ENCODE results near the gene DENND4C. TPM values are rescaled to one million over a fixed set of nuclear protein-coding genes. Genes with fewer than 3 reads are reported as not detected.
"Not testable (repeated sequence)": the region's sequence is repeated elsewhere in the genome, so short reads cannot be mapped to it uniquely, and the experiment has no call there.

DENND4C gene
- polyA plus RNA-seq, 1 donor, result 43.9 TPM

DNA sequence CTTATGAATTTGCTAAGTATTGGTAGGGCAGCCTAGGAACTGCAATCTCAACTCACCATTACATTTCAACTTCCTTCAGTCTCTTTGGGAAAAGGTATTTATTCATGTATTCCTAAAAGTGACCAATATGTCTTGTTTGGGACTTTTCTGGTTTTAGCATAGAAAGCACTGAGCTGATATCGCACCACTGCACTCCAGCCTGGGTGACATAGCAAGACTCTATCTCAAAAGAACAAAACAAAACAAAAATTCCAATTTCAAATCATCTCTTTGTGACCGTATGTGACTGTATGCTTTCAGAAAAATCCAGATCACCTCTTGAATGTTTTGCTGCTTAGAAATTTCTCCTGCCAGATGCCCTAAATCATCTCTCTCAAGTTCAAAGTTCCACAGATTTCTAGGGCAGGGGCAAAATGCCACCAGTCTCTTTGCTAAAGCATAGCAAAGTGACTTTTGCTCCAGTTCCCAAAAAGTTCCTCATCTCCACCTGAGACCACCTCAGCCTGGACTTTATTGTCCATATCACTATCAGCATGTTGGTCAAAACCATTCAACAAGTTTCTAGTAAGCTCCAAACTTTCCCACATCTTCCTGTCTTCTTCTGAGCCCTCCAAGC, 37.0 kb upstream of the DENND4C start:
- H3K27me3 ChIP-seq (ENCODE audit: control insufficient read depth, insufficient read depth, low read length); H3K9me3 ChIP-seq (ENCODE audit: control insufficient read depth, low read depth, low read length); H3K4me3 ChIP-seq (ENCODE audit: low read length); H3K36me3 ChIP-seq (ENCODE audit: control insufficient read depth, insufficient read depth, low read length); DNase-seq; H3K27ac ChIP-seq (ENCODE audit: low read length): not testable (repeated sequence)
- no CpG with 5 or more reads among the region's 2 CpGs for WGBS (ENCODE audit: insufficient coverage, low lambda C conversion rate)
- H3K4me1 ChIP-seq (ENCODE audit: control insufficient read depth, insufficient read depth, low read length), result peaks cover 22% of the 10 kb centered on the region

DNA sequence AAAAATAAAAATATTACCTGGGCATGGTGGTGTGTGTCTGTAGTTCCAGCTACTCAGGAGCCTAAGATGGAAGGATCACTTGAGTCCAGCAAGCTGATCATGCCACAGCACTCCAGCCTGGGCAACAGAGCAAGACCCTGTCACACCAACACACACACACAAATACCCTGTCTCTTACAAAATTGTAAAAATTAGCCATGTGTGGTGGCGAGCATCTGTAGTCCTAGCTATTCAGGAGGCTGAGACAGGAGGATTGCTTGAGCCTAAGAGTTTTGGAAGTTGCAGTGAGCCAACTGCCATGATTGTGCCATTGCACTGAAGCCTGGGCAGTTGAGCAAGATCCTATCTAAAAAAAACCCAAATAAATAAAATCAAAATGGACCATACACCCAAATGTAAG, 32.1 kb upstream of the DENND4C start:
- no peaks in the 10 kb centered on the region for H3K27me3 ChIP-seq (ENCODE audit: control insufficient read depth, insufficient read depth, low read length)
- peaks cover 34% of the 10 kb centered on the region for H3K4me1 ChIP-seq (ENCODE audit: control insufficient read depth, insufficient read depth, low read length)
- no peaks in the 10 kb centered on the region for H3K36me3 ChIP-seq (ENCODE audit: control insufficient read depth, insufficient read depth, low read length)
- H3K4me3 ChIP-seq (ENCODE audit: low read length), result no peak overlapping the region
- no peak for DNase-seq
- WGBS (ENCODE audit: insufficient coverage, low lambda C conversion rate), result no CpG with 5 or more reads among the region's 1 CpG
- H3K9me3 ChIP-seq (ENCODE audit: control insufficient read depth, low read depth, low read length), result no peaks in the 10 kb centered on the region
- no peak overlapping the region for H3K27ac ChIP-seq (ENCODE audit: low read length)

DNA sequence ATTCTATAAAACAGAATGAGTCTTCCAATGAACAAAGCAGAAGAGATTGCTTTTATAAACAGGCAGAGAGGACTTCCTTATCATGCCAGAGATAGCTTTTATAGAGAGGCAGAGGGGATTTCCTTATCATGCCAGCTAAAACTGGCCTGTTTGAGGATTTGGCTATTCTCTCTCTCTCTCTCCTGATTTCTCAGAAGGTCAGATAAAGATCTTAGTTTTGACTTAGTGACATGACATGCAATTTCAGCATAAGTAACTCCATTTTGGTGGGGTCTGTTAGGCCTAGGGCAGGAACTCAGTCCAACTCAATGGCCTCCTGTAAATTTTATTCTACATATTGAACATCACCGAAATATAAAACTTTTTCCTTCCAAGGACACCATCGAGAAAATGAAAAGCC, 31.5 kb upstream of the DENND4C start:
- no peak overlapping the region for H3K27ac ChIP-seq (ENCODE audit: low read length)

DNA sequence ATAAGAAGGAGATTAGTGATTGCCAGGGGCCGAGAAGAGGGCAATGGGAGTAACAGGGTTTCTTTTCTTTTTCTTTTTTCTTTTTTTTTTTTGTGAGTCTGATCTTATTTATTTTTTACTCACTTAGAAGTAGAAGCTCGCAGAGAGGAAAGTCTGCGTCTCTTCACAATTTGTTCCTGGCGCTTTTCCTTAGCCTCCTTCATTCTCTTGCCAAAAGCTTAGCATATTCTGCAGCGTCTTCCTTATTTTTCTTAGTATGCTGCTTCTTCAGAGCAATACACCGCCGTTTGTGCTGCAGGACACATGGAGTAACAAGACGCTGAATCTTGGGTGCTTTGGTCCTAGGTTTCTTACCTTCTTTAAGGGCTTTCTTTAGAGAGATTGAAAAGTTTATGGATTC, 30.3 kb upstream of the DENND4C start:
- Histone ChIP-seq H3K4me1 (ENCODE audit: control insufficient read depth, insufficient read depth, low read length) (peaks cover 23% of the 10 kb centered on the region), H3K9me3 (ENCODE audit: control insufficient read depth, low read depth, low read length) (no peaks in the 10 kb centered on the region), H3K27ac (ENCODE audit: low read length) (no peak overlapping the region), H3K4me3 (ENCODE audit: low read length) (no peak overlapping the region), H3K36me3 (ENCODE audit: control insufficient read depth, insufficient read depth, low read length) (no peaks in the 10 kb centered on the region), H3K27me3 (ENCODE audit: control insufficient read depth, insufficient read depth, low read length) (no peaks in the 10 kb centered on the region)
- 100% methylated on average over 3 of the region's 8 CpGs for WGBS (ENCODE audit: insufficient coverage, low lambda C conversion rate)
- no peak for DNase-seq

More for the DNA sequence above, 31.5 kb upstream of the DENND4C start:
- WGBS (ENCODE audit: insufficient coverage, low lambda C conversion rate), result no CpG with 5 or more reads among the region's 2 CpGs
- Histone ChIP-seq H3K27me3 (ENCODE audit: control insufficient read depth, insufficient read depth, low read length) (no peaks in the 10 kb centered on the region), H3K4me1 (ENCODE audit: control insufficient read depth, insufficient read depth, low read length) (peaks cover 30% of the 10 kb centered on the region), H3K9me3 (ENCODE audit: control insufficient read depth, low read depth, low read length) (no peaks in the 10 kb centered on the region), H3K36me3 (ENCODE audit: control insufficient read depth, insufficient read depth, low read length) (no peaks in the 10 kb centered on the region), H3K4me3 (ENCODE audit: low read length) (no peak overlapping the region)
- no peak for DNase-seq

DNA sequence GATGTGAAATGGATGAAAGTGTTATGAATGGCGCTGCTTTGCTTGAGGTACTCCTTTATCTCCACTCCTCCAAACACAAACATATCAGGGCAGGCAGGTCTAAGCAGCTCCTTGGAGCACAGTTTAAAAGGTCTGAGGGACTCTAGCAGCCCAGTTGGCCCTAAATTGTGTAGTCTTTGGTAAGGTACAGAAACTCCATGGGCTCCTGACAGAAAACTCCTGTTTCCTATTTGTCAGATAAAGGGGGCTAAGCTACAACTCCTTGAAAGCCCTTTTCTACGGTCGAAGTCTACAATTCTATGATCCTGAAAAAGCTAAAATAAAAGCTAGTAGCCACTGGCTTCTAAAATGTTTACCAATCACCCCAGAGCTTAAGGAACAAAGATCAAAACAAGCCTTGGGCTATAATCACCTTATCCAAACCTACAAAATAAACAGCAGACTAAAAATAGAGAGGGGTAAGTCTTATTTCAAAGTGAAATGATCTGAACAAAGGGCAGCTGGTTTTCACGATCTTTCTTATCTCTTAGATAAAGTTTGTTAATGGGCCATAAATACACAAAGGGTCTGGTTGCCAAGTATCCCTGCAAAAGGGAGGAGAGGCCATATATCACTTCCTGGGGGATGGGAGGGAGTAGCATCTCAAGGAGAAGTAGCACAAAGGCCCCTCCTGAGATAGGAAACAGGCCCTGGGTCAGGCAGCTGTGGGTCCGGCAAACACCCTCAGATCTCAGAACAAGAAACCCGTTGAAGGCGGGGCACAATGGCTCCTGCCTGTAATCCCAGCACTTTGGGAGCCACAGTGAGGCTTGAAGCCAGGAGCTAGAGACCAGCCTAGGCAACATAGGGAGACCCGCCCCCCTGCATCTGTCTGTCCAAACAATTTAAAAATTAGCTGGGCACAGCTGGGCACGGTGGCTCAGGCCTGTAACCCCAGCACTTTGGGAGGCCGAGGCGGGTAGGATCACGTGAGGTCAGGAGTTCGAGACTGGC, 28.3 kb upstream of the DENND4C start:
- DNase-seq, result peak; percentile 85 to 94
- 8% methylated on average over 2 of the region's 13 CpGs for WGBS (ENCODE audit: insufficient coverage, low lambda C conversion rate)
- H3K27ac ChIP-seq (ENCODE audit: low read length), result peak overlapping the region; percentile 78
- no peaks in the 10 kb centered on the region for H3K27me3 ChIP-seq (ENCODE audit: control insufficient read depth, insufficient read depth, low read length)
- no peak overlapping the region for H3K4me3 ChIP-seq (ENCODE audit: low read length)
- no peaks in the 10 kb centered on the region for H3K9me3 ChIP-seq (ENCODE audit: control insufficient read depth, low read depth, low read length)
- peaks cover 23% of the 10 kb centered on the region for H3K4me1 ChIP-seq (ENCODE audit: control insufficient read depth, insufficient read depth, low read length)
- no peaks in the 10 kb centered on the region for H3K36me3 ChIP-seq (ENCODE audit: control insufficient read depth, insufficient read depth, low read length)

DNA sequence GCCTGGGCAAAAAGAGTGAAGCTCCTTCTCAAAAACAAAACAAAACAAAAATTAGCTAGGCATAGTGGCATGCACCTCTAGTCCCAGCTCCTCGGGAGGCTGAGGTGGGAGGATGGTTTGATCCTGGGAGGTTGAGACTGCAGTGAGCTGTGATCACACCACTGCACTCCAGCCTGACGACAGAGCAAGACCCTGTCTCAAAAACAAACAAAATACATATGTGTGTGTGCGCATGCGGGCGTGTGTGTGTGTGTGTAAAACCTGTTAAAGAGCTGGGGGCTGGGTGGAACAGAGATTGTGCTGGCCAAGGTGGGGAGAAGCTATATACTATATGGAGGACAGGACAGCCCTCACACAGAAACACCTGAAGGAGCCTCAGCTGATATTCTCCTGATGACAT, 27.4 kb upstream of the DENND4C start:
- no CpG with 5 or more reads among the region's 5 CpGs for WGBS (ENCODE audit: insufficient coverage, low lambda C conversion rate)
- no peaks in the 10 kb centered on the region for H3K36me3 ChIP-seq (ENCODE audit: control insufficient read depth, insufficient read depth, low read length)
- no peak overlapping the region for H3K4me3 ChIP-seq (ENCODE audit: low read length)
- H3K27me3 ChIP-seq (ENCODE audit: control insufficient read depth, insufficient read depth, low read length), result no peaks in the 10 kb centered on the region
- peaks cover 23% of the 10 kb centered on the region for H3K4me1 ChIP-seq (ENCODE audit: control insufficient read depth, insufficient read depth, low read length)
- H3K9me3 ChIP-seq (ENCODE audit: control insufficient read depth, low read depth, low read length), result no peaks in the 10 kb centered on the region
- no peak overlapping the region for H3K27ac ChIP-seq (ENCODE audit: low read length)
- DNase-seq, result peak in 1 of 2 donors; percentile 13

DNA sequence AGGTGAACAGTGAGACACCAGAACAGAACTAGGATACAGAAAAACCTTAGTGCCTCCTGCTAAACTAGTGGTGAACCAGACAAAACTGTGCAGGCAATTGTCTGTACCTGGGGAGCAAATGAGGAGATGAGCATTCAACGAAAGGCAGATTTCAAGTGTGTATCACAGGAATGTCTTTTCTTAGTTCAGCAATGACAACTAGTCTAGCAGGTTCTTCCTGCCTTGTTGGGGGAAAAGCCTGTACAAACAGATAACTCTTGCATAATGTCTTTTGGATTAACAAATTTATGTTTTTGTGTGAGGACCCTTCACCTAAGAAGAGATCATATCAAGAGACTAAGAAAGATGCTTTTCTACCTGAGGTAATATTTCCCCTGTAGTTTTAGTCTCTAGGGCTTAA, 21.8 kb upstream of the DENND4C start:
- no peaks in the 10 kb centered on the region for H3K4me1 ChIP-seq (ENCODE audit: control insufficient read depth, insufficient read depth, low read length)
- no peaks in the 10 kb centered on the region for H3K27me3 ChIP-seq (ENCODE audit: control insufficient read depth, insufficient read depth, low read length)
- DNase-seq, result peak in 1 of 2 donors; percentile 55
- H3K27ac ChIP-seq (ENCODE audit: low read length), result no peak overlapping the region
- H3K9me3 ChIP-seq (ENCODE audit: control insufficient read depth, low read depth, low read length), result no peaks in the 10 kb centered on the region
- H3K4me3 ChIP-seq (ENCODE audit: low read length), result no peak overlapping the region
- WGBS (ENCODE audit: insufficient coverage, low lambda C conversion rate), result no CpG with 5 or more reads among the region's 1 CpG
- H3K36me3 ChIP-seq (ENCODE audit: control insufficient read depth, insufficient read depth, low read length), result no peaks in the 10 kb centered on the region

DNA sequence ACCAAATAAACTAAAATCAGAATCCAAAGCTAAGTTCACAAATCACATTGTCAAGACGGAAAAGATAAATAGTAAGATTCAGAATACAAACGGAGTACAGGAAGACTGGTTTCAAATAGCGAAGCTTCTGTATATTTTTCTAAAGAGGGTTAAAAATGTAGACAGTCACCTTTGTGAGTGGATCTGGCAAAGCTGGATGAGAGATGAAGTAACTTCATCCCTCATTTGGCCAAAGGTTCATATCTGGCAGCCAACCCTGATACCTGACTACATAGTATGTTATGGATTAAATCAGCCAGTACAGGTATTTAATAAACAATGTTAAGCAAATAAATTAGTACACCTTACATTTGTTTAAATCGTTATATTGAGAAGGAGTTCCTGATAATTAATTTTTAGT, 21.3 kb upstream of the DENND4C start:
- H3K9me3 ChIP-seq (ENCODE audit: control insufficient read depth, low read depth, low read length), result no peaks in the 10 kb centered on the region
- DNase-seq, result no peak
- 93% methylated on average over 3 of the region's 4 CpGs for WGBS (ENCODE audit: insufficient coverage, low lambda C conversion rate)
- H3K27ac ChIP-seq (ENCODE audit: low read length), result no peak overlapping the region
- H3K4me1 ChIP-seq (ENCODE audit: control insufficient read depth, insufficient read depth, low read length), result no peaks in the 10 kb centered on the region
- no peak overlapping the region for H3K4me3 ChIP-seq (ENCODE audit: low read length)
- no peaks in the 10 kb centered on the region for H3K27me3 ChIP-seq (ENCODE audit: control insufficient read depth, insufficient read depth, low read length)
- H3K36me3 ChIP-seq (ENCODE audit: control insufficient read depth, insufficient read depth, low read length), result no peaks in the 10 kb centered on the region

DNA sequence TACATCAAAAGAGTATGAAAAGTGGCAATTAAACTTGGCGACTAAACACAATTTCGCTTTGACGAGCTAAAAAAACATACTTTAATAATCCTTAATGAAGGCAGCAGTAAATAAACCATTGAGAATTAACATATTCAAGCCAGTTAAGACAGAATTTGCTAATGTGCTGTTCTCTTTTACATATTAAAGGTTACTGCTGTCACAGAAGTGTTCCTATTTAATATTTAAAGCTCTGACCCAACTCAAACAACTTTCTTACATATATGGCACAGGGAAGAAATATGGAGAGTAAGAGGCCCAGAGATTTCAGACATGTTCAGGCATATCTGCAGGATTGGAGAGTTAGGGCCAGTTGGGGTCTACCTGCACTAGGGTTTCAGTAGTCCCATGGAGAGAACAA, 16.7 kb upstream of the DENND4C start:
- no peak for DNase-seq
- WGBS (ENCODE audit: insufficient coverage, low lambda C conversion rate), result 100% methylated on average over 1 of the region's 3 CpGs

DNA sequence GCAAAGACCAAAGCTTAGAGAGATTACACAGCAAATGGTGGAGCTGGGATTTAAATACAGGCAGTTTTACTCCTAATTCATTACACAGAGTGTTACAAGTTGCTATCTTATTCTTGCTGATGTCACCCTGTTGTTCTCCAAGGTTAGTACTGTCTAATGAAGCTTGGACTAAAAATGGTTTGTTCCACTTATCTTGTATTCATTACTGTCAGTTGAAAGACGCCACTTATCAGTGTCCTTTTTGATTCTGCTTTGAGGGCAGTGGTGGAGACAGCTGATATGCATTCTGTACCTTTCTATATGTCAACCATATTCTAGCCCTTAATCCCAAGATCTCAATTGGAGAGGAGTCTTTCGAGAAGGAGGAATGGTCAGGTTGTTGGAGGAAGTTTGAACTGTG, 14.0 kb upstream of the DENND4C start:
- DNase-seq, result no peak
- H3K27me3 ChIP-seq (ENCODE audit: control insufficient read depth, insufficient read depth, low read length), result no peaks in the 10 kb centered on the region
- H3K27ac ChIP-seq (ENCODE audit: low read length), result no peak overlapping the region
- no peaks in the 10 kb centered on the region for H3K9me3 ChIP-seq (ENCODE audit: control insufficient read depth, low read depth, low read length)
- H3K36me3 ChIP-seq (ENCODE audit: control insufficient read depth, insufficient read depth, low read length), result no peaks in the 10 kb centered on the region
- no peaks in the 10 kb centered on the region for H3K4me1 ChIP-seq (ENCODE audit: control insufficient read depth, insufficient read depth, low read length)
- no CpG with 5 or more reads among the region's 2 CpGs for WGBS (ENCODE audit: insufficient coverage, low lambda C conversion rate)
- H3K4me3 ChIP-seq (ENCODE audit: low read length), result no peak overlapping the region

More for the DNA sequence above, 16.7 kb upstream of the DENND4C start:
- no peaks in the 10 kb centered on the region for H3K9me3 ChIP-seq (ENCODE audit: control insufficient read depth, low read depth, low read length)
- no peaks in the 10 kb centered on the region for H3K36me3 ChIP-seq (ENCODE audit: control insufficient read depth, insufficient read depth, low read length)
- H3K4me1 ChIP-seq (ENCODE audit: control insufficient read depth, insufficient read depth, low read length), result no peaks in the 10 kb centered on the region
- no peak overlapping the region for H3K4me3 ChIP-seq (ENCODE audit: low read length)
- H3K27me3 ChIP-seq (ENCODE audit: control insufficient read depth, insufficient read depth, low read length), result no peaks in the 10 kb centered on the region
- H3K27ac ChIP-seq (ENCODE audit: low read length), result no peak overlapping the region

Data from large intestine (tissue), 3 donors.